GM06990 (cell line): ENCODE data around the gene HNRNPA0.

Experiments used
- DNase-seq: peaks from one replicate; pipeline ENCODE4 v3.0.0-alpha.2; 2011; ENCODE audit not compliant: insufficient read length; ENCODE audit errors: extremely low read depth
- H3K27me3 ChIP-seq: replicated peaks from 2 replicates; pipeline ENCODE4 v1.6.0; 2011; ENCODE audit warnings: low read length; ENCODE audit not compliant: control insufficient read depth, insufficient read depth
- H3K36me3 ChIP-seq: 2 replicates; pipeline ENCODE4 v1.5.1; 2011; ENCODE audit warnings: low read length; ENCODE audit not compliant: control insufficient read depth, insufficient read depth
- H3K4me3 ChIP-seq: replicated peaks from 2 replicates; pipeline ENCODE4 v1.5.1; 2011; ENCODE audit warnings: low read depth, mild to moderate bottlenecking, control low read depth, low read length
- TF ChIP-seq, protein P1 (sequence below): IDR thresholded peaks from 2 replicates; pipeline ENCODE4 v1.5.1; 2011; ENCODE audit warnings: low read length, control low read depth, mild to moderate bottlenecking, inconsistent platforms; ENCODE audit not compliant: insufficient read depth, poor library complexity, severe bottlenecking

The HNRNPA0 gene

GRCh38 chr5:137734962-137735554, 19.1 kb downstream of the HNRNPA0 start:
- TF ChIP-seq, protein P1, sequence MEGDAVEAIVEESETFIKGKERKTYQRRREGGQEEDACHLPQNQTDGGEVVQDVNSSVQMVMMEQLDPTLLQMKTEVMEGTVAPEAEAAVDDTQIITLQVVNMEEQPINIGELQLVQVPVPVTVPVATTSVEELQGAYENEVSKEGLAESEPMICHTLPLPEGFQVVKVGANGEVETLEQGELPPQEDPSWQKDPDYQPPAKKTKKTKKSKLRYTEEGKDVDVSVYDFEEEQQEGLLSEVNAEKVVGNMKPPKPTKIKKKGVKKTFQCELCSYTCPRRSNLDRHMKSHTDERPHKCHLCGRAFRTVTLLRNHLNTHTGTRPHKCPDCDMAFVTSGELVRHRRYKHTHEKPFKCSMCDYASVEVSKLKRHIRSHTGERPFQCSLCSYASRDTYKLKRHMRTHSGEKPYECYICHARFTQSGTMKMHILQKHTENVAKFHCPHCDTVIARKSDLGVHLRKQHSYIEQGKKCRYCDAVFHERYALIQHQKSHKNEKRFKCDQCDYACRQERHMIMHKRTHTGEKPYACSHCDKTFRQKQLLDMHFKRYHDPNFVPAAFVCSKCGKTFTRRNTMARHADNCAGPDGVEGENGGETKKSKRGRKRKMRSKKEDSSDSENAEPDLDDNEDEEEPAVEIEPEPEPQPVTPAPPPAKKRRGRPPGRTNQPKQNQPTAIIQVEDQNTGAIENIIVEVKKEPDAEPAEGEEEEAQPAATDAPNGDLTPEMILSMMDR, result no peak
- no peak for DNase-seq
- H3K4me3 ChIP-seq, result peak overlapping the region; percentile 55
- no peaks in the 10 kb centered on the region for H3K27me3 ChIP-seq
- no peaks in the 10 kb centered on the region for H3K36me3 ChIP-seq

DNA sequence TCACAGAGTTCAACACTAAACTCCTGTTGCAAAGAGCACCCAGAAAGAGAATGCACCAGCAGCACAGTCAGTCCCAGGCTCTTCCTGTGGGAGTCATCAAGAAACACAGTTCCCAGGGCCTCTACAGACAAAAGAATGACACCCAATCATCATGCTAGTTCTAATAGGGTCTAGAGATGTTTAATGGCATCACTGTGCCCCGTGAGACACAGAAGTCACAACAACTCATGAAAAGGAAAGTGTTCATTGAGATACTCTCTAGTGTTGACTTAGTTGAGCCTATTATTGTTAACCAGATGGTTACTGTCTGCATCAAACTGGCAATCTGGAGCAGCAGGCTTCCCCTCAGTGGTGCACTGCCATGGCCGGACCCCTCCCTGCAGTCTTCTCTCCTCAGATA, 19.8 kb downstream of the HNRNPA0 start:
- TF ChIP-seq, protein P1, result no peak
- Histone ChIP-seq H3K4me3 (peak overlapping the region; percentile 7; the same call in 1 of the 2 replicates), H3K36me3 (no peaks in the 10 kb centered on the region), H3K27me3 (no peaks in the 10 kb centered on the region)
- no peak for DNase-seq

DNA sequence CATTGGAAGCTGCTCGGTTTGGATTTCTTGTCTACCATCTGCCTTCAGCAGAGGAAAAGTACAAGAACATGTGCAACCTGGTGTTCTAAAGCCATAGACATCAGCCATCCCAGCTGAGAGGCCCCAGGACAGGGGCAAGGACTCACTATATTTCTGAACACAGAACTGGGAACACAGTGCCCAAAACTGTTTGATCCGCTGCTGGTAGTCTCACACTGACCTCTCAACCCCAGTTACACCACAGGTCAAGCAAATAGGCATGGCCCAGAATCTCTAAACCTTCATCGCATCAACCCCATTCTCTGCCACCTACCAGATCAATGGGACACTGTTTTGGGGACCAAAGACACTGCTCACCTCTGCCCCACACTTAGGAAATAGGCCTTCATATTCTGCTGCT, 20.2 kb downstream of the HNRNPA0 start:
- Histone ChIP-seq H3K4me3 (no peak overlapping the region), H3K36me3 (no peaks in the 10 kb centered on the region), H3K27me3 (no peaks in the 10 kb centered on the region)
- no peak for DNase-seq
- TF ChIP-seq, protein P1, result no peak

DNA sequence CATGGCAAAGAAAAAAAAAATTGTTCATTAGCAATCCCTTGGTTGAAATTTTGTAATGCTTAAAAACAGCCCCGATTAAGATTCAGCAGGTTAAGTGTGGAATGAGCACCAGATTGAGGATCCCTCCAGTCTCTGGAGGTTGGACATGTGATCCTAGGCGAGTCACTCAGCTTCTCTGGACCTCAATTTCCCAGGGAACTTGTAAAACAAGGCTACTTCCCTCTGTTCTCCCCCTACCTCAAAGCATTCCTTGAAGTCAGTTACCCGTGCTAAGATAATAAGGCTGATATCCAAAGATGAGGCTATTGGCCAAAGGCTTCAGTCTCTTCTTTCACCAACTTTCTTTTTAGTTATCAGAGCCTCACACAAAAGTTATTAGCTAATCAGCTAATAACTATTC, 21.2 kb downstream of the HNRNPA0 start:
- no peak for DNase-seq
- Histone ChIP-seq H3K36me3 (no peaks in the 10 kb centered on the region), H3K27me3 (no peaks in the 10 kb centered on the region), H3K4me3 (no peak overlapping the region)
- TF ChIP-seq, protein P1, result no peak

- DNase-seq, result no peak
- no peaks in the 10 kb centered on the region for H3K27me3 ChIP-seq
- no peak overlapping the region for H3K4me3 ChIP-seq
- no peaks in the 10 kb centered on the region for H3K36me3 ChIP-seq
- TF ChIP-seq, protein P1, result no peak
Measured at GRCh38 chr5:137731176-137731575, 23.0 kb downstream of the HNRNPA0 start.

DNA sequence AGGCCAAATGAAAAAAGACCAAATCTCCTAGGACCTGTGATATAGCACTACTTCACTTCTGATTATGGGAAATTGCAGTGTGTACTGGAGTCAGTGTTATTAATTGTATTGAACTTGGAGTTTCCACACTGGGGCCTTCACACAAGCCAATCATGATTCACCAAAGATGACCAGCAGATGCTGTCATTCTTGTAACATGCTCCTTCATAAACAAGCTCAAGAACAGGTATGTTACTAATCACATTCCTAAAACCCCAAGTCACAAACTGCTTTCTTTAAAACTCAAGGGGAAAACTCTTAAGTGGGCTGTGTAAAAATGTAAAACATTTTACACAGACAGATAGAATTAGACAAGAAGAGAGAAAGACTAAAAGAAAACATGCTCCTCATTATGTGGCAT, 23.8 kb downstream of the HNRNPA0 start:
- no peak for DNase-seq
- Histone ChIP-seq H3K4me3 (no peak overlapping the region), H3K36me3 (no peaks in the 10 kb centered on the region), H3K27me3 (no peaks in the 10 kb centered on the region)
- TF ChIP-seq, protein P1, result no peak
